Lower leg skin (tissue), 3 donors: ENCODE measurements around the gene PLB1.

ENCODE experiments used
- POLR2A ChIP-seq, 2 donors: fragments of 450-650 bp; IDR thresholded peaks; one replicate each; pipeline ENCODE4 v1.6.1; 2016 to 2017; ENCODE audit warnings: antibody characterized with exemption in 2 of 2, mild to moderate bottlenecking in 1 of 2, moderate library complexity in 1 of 2
- TF ChIP-seq, protein P1 (sequence below), 3 donors: fragments of 450-650 bp; IDR thresholded peaks; one replicate each; pipeline ENCODE4 v1.5.1; 2016; ENCODE audit warnings: antibody characterized with exemption in 3 of 3, mild to moderate bottlenecking in 3 of 3, moderate library complexity in 2 of 3

DNA sequence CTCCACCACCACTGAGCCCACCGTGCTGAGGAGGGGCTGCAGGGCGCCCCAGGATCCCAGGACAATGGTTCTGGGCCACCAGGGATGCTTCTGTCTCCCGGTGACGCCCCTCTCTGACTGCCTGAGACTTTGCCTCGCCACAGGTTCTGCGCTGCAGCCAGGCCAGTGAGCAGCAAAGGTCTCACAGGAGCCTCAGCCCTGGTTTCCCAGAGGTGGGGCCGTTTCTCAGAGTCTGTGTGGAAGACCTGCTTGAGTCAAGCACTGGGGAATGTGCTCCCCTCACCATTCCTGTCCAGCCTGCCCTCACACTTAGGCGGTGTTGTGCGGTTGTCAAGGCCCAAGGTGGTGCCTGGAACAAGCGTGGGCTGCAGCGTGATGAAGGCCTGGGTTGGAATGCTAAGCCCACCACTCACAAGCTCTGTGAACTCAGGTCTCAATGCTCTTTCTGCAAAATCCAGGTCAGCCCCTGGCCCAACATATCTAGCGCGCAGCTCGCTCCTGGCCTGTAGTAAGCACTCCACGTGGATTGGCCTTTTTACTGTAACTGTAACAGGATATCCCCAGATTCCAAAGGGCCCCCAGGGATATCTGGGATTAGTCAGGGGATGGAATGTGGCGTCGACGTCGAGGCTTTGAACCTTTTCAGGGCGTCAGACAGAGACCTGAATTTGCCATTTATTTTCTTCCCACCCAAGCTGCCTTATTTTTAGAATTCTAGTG, 47.6 kb downstream of the PLB1 start:
- TF ChIP-seq, protein P1, sequence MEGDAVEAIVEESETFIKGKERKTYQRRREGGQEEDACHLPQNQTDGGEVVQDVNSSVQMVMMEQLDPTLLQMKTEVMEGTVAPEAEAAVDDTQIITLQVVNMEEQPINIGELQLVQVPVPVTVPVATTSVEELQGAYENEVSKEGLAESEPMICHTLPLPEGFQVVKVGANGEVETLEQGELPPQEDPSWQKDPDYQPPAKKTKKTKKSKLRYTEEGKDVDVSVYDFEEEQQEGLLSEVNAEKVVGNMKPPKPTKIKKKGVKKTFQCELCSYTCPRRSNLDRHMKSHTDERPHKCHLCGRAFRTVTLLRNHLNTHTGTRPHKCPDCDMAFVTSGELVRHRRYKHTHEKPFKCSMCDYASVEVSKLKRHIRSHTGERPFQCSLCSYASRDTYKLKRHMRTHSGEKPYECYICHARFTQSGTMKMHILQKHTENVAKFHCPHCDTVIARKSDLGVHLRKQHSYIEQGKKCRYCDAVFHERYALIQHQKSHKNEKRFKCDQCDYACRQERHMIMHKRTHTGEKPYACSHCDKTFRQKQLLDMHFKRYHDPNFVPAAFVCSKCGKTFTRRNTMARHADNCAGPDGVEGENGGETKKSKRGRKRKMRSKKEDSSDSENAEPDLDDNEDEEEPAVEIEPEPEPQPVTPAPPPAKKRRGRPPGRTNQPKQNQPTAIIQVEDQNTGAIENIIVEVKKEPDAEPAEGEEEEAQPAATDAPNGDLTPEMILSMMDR (IDR thresholded peaks at IDR 0.05), result no peak
- no peak for TF ChIP-seq POLR2A (IDR thresholded peaks at IDR 0.05)
